ENCODE data around the gene AATK. TPM values are rescaled to one million over a fixed set of nuclear protein-coding genes. Genes with fewer than 3 reads are reported as not detected.

AATK gene
- total RNA-seq, 4 donors from 2014 or later: 4.1 to 17.6 (median 7.4) TPM

DNA sequence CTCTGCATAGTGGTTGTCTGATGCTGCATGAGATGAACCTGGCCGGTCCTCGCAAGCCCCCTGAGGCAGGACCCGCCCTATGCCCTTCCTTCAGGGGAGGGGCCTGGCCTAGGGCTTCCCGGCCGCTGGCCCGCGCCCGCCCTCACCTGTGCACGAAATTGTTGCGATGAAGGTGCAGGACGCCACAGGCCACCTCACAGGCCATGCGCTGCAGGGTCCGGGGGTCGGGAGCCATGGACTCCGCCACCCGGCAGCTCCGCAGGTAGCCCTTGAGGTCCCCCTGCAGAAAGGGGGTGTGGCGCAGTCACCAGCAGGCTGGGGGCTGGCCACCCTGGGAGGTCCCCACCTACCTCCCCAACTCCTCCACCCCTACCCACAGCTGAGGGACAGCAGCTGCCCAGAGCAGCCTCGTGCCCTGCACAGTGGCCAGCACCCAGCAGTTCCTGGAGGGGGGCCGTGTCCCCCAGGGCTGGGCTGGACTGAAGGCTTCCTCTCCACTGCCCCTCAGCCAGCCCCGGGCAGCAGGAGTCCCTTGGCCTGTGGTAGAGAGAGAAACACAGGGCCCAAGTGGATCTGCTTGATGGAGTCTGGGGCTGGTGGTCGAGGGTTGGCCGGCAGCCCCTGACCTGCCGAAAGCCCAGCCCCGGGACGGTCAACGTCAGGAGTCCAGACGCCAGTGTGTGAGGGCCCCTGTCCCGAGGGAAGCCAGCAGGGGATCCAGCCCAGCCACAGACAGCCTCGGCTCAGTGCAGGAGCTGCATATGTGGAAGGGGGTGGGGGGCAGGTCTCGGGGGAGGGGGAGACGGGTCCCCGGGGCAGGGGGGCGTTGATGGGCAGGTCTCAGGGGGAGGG lies 39.5 kb downstream of the AATK start:
- WGBS, 2 donors: 85 to 89% methylated on average over 11 to 13 of the region's 34 CpGs
- intact Hi-C loops (cut with DNase I): no loop called here

DNA sequence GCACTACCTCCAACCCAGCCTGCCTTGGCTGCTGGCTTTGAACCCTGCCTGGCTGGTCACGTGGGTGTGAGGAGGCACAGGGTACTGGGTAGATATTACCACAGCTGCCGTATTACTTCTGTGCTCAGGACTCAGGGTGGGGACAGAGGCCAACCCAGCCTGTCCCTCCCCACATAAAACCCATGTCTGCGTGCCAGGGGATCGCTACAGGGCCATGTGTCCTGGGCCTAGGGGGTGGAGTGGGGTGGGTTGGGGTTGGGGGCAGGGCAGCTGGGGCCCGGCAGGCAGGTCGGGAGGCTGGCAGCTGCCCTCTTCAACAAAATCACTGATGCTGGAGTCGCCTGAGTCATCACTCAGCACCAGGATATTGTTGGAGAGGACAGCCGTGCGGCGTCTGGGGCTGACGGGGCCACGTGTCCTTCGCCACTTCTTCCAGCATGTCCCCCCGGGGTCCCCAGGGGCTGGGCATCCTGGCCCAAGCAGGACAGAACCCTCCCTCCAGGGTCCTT lies 40.4 kb downstream of the AATK start:
- Histone ChIP-seq H3K9me3 (no peaks in the 10 kb centered on the region), H3K27ac (no peak overlapping the region), H3K36me3 (no peaks in the 10 kb centered on the region), H3K4me3 (replicated peaks in 1 of 3) (no peak overlapping the region), H3K4me1 (no peaks in the 10 kb centered on the region), H3K27me3 (no peaks in the 10 kb centered on the region)
- no peak for DNase-seq
- intact Hi-C loops (cut with DNase I): no loop called here
- TF ChIP-seq POLR2A (IDR thresholded peaks at IDR 0.05): no peak
- TF ChIP-seq, protein P1, sequence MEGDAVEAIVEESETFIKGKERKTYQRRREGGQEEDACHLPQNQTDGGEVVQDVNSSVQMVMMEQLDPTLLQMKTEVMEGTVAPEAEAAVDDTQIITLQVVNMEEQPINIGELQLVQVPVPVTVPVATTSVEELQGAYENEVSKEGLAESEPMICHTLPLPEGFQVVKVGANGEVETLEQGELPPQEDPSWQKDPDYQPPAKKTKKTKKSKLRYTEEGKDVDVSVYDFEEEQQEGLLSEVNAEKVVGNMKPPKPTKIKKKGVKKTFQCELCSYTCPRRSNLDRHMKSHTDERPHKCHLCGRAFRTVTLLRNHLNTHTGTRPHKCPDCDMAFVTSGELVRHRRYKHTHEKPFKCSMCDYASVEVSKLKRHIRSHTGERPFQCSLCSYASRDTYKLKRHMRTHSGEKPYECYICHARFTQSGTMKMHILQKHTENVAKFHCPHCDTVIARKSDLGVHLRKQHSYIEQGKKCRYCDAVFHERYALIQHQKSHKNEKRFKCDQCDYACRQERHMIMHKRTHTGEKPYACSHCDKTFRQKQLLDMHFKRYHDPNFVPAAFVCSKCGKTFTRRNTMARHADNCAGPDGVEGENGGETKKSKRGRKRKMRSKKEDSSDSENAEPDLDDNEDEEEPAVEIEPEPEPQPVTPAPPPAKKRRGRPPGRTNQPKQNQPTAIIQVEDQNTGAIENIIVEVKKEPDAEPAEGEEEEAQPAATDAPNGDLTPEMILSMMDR (IDR thresholded peaks at IDR 0.05): no peak
- WGBS, 2 donors: 70% methylated on average over 5 of the region's 14 CpGs; no CpG with 5 or more reads in 1 of the 2 donors

More for the DNA sequence above, 39.5 kb downstream of the AATK start:
- H3K36me3 ChIP-seq: no peaks in the 10 kb centered on the region
- H3K9me3 ChIP-seq: no peaks in the 10 kb centered on the region
- DNase-seq: no peak
- no peak overlapping the region for H3K27ac ChIP-seq
- no peak overlapping the region for H3K4me3 ChIP-seq (replicated peaks in 1 of 3)
- no peaks in the 10 kb centered on the region for H3K4me1 ChIP-seq
- TF ChIP-seq, protein P1 (IDR thresholded peaks at IDR 0.05): no peak
- no peak for TF ChIP-seq POLR2A (IDR thresholded peaks at IDR 0.05)
- no peaks in the 10 kb centered on the region for H3K27me3 ChIP-seq

DNA sequence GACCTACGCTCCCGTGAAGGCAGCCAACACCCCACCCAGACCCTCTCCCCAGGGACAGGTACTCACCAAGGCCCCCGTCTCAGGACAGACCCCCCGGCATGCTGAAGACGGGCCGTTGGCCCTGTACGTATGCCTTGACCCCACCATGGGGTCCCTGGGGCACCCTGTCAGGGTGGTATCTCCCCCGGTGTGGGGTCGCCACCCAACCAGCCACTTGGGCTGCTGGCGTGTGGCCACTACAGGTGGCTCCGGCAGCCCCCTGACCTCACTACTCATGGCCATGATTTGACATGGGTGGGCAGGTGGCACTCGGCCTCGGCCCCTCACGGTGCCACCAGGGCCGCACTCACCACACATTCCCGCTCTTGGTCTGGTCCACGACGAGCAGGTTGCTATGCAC lies 41.6 kb downstream of the AATK start:
- Histone ChIP-seq H3K4me3 (replicated peaks in 1 of 3) (no peak overlapping the region), H3K27ac (no peak overlapping the region), H3K27me3 (no peaks in the 10 kb centered on the region), H3K4me1 (peaks cover under 1 to 4% of the 10 kb centered on the region in 2 donors), H3K9me3 (no peaks in the 10 kb centered on the region), H3K36me3 (no peaks in the 10 kb centered on the region)
- 89 to 94% methylated on average over 7 to 9 of the region's 18 CpGs for WGBS, 2 donors
- intact Hi-C loops (cut with DNase I): no loop called here
- no peak for TF ChIP-seq POLR2A (IDR thresholded peaks at IDR 0.05)
- TF ChIP-seq, protein P1 (IDR thresholded peaks at IDR 0.05): no peak
- no peak for DNase-seq

DNA sequence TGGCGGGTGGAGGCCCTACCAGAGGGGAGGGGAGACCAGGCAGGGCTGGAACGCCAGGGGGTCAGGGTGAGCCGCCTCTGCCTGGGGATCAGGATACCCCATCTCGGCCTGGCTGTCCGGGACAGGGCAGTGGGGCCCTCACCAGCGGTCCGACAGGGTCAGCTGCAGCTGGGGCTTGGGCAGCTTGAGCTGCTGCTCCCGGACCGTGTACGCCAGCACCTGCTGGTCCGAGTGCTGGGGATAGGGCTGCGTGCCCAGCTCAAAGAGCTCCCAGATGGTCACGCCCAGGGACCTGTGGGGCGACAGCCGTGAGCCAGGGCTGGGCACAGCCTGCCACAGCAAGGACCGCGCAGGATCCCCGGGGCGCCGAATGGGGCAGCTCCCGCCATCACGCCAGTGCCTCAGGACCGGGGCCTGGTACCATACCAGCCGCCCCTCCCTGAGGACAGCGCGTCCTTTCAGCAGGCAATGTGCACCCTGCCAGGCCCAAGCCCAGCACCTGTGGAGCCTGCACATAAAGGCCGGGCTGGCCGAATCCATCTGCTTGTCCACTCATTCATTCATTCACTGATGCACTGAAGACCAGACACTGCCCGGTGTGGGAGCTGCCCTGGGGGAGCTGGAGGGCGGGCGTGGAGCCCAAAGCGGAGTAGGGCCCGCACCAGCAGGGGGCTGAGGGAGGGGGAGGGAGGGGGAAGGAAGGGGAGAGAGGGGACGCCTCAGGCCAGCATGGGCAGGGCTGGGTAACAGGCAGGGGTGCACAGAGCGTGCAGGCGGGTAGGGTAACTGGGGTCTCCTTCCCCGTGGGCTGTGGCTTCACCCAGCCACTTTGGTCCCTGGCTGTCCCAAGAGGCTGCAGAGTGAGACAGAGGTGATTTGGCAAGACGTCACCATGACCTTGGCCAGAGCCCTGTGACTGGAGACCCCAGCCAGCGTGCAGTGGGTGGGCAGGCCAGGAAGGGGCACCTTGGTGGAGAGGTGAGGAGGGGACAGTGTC lies 42.7 kb downstream of the AATK start:
- H3K4me3 ChIP-seq (replicated peaks in 1 of 3): no peak overlapping the region
- TF ChIP-seq, protein P1 (IDR thresholded peaks at IDR 0.05): no peak
- no peak for TF ChIP-seq POLR2A (IDR thresholded peaks at IDR 0.05)

More for the DNA sequence above, 42.7 kb downstream of the AATK start:
- no peaks in the 10 kb centered on the region for H3K36me3 ChIP-seq
- H3K9me3 ChIP-seq: no peaks in the 10 kb centered on the region
- intact Hi-C loops (cut with DNase I): no loop called here
- no peaks in the 10 kb centered on the region for H3K27me3 ChIP-seq
- H3K4me1 ChIP-seq: peaks cover 6 to 13% of the 10 kb centered on the region in 2 donors
- 88 to 92% methylated on average over 20 to 30 of the region's 39 CpGs for WGBS, 2 donors
- DNase-seq: no peak
- no peak overlapping the region for H3K27ac ChIP-seq

Measured in thyroid gland (tissue), 4 donors.